LoVo (cell line): ENCODE measurements around the gene ERC2.

Experiments
- DNase-seq: peaks from one replicate; pipeline ENCODE4 v3.0.0-alpha.2; 2016; ENCODE audit warnings: low spot score

Gene ERC2

DNA sequence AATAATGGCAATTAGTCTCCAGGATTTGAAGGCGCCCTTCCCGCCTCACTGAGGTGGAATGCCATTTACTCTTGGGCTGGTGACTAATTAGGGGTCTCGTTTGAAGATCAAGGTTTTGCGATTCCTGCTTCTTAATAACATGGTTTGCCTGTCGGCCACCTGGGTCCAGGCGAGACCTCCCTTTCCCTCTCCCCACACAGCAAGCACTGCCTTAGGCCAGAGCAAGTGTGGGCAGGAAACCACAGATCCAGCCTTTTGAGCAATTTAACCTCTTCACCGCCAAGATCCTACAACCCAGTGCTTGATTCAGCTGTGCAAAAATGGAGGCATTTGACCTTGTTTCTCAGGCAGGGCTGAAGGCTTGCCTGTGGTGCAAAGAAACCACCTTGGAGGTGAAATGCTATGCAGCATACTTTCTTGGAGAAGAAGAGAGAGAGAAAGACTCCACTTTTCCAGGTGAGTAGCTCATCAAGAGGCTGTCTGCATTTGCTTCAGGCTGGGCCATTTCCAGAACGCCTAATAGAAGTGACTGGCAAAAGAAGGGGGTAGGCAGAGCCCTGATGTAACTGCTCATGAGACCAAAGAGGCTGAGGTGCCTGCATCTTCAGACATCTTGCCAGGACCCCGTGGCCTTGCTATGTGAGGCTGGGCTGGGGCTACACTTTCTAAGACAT, 947.1 kb downstream of the ERC2 start:
- DNase-seq, result no peak

DNA sequence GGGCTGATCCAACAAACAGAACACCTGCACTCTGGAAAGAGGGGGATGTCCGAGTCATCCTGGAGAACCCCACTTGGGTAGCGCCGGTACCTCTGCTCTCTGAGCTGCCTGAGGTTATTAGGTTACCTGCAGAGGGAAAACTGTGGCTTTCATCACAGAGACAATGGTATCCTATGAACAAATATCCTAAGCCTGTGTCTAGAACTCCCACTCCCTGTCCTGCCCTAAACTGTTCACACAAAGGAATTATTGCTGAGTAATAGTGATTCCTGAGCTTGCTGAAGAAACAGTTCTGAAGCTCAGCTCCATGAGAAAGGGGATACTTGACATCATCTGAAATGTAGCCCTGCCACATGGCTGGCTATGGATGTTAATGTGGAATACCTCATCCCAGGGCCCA, 949.2 kb downstream of the ERC2 start:
- DNase-seq, result no peak

DNA sequence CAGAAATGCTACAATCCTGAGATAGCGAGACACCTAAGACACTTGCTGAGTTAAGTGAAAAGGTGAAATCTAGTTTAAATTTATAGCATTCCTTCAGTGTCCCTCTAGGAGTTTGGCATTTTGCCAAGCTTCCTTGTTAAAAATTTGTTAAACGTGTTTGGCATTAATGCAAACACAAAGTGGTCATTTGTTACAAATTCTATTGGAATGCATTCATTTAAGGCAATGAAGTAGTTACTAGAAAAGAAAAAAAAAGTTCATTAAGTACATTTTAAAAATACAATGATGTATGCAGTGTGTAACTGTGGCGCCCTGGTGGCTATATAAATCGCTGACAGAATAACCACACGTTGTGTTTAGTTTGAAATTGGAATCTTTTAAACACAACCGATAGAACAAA, 949.8 kb downstream of the ERC2 start:
- peak; percentile 17 for DNase-seq

DNA sequence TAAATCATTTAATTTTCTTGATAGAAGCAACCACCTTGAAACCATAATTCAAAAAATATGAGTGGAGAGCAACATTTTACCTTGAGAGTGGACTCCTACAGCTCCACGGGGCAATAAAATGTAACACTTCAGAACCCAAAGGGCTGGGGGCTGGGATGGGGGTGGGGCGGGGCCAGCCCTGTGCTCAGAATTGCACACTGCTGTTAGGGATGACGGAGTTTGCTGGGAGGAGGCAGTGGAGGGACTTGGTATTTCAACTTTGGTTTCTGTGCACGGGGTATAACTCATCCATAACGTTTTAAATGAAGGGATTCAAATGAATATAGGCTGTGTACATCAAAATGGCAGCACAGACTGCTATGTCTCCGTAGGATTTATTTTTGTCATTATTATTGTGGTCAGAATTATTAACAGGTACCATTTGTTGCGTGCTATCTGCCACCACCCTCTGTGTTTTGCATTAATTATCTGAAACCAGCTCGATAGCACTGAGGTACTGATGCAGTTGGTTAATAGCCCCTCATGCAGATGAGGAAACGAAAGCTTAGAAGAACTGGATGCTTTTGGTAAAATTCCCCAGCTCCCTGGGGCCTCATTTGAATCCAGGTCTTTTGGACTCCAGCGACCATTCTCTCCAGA, 951.8 kb downstream of the ERC2 start:
- DNase-seq, result no peak

GRCh38 chr3:55515550-55516246, 952.6 kb downstream of the ERC2 start:
- DNase-seq, result no peak

DNA sequence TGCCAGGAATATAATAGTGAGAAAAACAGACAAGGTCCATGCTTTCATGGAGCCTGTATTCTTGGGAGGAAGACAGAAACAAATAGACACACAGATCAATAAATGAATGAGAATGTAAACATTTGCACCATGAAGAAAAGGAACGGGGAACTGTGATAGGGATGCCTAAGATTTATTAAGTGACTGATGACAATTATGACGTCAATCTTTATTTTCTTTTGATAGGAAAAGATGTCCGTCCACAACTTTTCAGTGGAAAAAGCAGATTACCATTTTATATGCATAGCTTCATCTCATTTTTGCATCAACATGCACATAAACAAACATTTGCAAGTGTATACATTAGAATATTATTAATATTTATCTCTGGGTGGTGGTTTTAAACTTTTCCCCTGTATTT, 953.3 kb downstream of the ERC2 start:
- no peak for DNase-seq

- DNase-seq, result no peak
Measured at GRCh38 chr3:55512571-55513343, 955.5 kb downstream of the ERC2 start.

- no peak for DNase-seq
Measured at GRCh38 chr3:55511895-55512570, 956.2 kb downstream of the ERC2 start.

GRCh38 chr3:55508335-55508734, 959.9 kb downstream of the ERC2 start:
- DNase-seq, result no peak

DNA sequence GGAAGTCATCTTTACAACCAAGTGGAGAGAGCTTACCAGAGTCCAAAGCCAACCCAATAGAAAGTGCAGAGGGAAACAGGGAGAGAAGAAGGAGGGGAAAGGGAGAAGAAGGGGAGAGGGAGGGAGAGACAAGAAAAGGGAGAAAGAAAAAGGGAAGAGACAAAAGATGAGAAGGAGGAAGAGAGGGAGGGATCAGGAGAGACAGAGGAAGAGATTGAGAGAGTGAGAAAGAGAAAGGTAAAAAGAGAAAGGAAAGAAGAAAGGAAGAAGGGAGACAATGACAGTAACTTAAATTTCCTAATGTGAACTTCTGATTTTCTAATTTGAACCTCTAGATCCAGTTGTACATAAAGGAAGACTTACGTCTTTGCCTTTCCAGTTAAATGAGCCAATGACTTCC, 960.5 kb downstream of the ERC2 start:
- DNase-seq, result no peak

- peak; percentile 36 for DNase-seq
Measured at GRCh38 chr3:55505776-55506175, 962.5 kb downstream of the ERC2 start.

GRCh38 chr3:55505102-55505501, 963.2 kb downstream of the ERC2 start:
- peak; percentile 66 for DNase-seq

DNA sequence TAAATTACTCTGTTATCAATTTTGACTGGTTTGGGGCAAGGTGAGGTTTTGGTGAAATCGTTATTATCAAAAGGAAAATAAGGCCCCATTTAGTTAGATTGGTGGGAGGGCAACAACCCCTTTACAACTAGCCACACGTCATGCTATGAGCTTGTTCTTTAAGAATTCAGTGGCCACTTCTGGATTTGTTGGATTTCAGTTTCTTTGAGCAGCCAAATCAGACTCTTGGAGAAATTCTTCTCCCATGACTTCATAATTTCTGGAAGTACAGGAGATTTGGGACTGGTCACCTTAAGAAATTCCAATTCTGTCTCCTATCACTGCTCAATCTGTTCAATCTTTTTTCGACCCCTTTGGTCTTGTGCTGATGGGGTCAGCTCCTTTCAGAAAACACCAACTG, 966.4 kb downstream of the ERC2 start:
- no peak for DNase-seq

DNA sequence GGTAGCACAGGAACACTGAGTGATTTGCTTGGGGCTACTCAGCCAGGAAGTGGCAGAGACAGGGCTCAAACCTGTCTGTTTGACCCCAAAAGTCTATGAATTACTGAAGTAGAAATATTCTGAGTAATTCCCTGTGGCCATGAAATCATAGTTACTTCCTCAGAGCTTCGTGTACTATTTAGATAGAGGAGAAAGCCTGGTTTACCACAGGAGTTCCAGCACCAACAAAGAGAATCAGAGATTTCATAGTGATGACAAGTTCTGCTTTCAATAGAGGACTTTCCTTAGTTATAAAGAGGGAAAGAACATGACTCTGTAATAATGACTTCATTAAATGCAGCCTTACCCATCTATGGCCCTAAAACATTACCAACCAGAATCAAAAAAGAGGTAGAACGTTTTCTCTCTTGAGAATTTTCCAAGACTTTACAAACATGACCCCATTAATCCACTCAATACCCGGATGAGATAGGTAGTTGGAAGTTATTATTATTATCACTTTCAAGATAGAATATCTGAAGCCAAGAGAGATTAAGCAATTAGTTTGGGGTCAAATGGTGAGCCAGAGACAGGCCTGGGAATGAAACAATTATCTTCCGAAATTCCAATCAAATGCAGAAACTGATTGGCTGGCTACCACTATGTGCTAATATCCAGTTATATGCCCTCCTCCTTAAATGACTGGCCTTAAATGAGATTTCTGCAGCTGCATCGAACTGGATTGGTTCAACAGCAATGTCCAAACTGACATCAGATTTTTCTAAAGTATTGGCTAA, 967.5 kb downstream of the ERC2 start:
- no peak for DNase-seq

GRCh38 chr3:55498520-55498919, 969.7 kb downstream of the ERC2 start:
- DNase-seq, result no peak

GRCh38 chr3:55497250-55497649, 971.0 kb downstream of the ERC2 start:
- DNase-seq, result no peak

DNA sequence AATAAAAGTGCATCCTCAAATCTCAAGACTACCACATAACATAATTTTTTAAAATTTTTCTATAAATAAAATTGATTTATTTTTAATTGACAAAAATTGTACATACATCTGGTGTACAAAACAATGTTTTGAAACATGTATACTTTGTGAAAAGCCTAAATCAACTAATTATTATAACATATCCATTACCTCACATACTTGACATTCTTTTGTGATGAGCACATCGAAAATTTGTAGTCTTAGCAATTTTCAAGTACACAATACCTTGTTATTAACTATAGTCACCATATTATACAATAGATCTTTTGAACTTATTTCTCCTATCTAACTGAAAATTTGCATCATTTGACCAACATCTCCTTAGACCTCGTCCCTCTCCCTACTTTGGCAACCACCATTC, 973.3 kb downstream of the ERC2 start:
- DNase-seq, result no peak

DNA sequence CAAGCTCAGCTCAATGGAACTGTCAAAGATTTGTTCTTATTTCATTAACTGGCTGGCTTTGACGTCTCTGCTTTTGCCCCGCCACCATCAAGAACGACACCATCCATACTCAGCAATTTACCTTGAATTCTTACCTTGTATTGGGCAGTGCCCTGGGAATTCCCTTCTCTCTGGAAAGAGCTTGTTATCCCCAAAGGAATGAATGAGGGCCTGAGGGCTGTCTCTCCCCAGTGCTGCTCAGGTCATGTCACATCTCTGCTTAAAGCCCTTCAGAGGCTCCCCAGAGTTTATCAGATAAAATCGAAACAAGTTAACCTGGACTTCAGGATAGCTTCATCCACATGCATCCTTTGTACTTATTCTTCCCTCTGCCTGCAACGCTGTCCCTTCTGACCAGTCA, 975.3 kb downstream of the ERC2 start:
- DNase-seq, result no peak

DNA sequence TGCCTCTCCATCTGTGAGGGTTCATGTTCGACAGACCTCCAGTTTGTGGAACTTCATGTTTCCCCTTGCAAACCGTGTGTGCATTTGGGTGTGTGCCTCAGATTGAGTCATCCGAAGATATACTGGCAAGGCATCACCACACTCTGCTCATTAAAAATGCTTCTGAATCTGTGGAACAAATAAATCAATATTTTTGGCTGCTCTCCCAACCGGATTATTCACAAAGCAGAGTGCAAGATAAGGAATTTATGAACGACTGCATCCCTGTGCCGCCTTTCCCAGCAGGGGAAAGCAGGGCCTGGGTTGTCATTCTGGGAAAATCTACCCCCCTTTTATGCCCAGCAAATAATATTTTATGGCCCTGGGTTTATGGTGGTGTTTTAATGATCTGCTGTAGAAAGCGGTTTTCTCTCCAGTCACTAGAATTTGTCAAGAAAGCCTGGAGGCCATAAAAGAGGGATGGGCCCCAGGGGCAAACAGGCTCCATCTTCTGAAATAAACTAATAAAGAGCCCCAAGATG, 976.9 kb downstream of the ERC2 start:
- peak; percentile 80 for DNase-seq

DNA sequence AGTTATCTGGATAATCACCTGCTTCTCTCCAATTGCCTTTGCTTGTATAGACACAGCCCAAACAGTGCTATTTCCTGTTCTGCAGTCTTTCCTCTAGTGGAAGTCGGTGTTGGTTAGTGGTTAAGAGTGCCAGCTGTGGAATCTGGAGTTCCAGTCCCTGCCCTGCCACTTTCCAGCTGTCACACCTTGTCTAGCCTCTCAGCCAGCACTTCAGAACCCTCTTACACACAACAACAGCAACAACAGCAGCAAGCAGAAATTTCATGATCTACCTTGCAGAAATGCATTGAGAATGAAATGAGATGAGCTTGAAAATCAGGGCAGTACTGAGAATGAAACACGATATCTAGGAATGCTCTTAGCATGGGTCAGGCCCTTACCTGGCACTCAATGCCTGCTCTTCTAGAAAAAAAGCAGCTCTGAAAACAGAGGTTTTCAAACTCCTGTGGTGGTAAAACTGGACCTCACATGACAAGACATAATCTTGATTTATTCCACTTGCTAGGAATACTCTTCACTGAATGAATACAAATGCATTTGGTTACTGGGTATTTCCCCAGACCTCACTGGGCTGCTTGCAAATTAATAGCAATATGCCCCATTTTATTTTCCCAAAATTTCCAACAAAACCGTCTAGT, 977.9 kb downstream of the ERC2 start:
- DNase-seq, result no peak

DNA sequence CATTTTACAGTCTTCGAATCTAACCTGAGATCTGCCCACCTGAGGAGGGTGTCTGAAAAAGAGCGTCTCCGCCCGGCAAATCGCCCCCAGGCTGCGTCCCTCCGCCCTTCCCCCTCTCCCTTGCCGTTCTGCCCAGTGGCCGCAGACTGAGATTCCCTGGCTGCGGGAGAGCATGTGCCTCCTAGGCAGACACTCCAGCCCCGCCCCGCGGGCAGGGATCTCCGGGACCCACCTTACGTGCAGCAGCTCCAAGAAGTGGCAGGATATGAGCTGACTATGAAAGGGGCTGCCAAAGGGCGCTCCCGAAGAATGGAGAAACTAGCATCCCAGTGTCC, 978.5 kb downstream of the ERC2 start:
- DNase-seq, result peak; percentile 50
